HG03575 (cell line): ENCODE results near the gene NTMT1.
"Not testable (repeated sequence)": the region's sequence is repeated elsewhere in the genome, so short reads cannot be mapped to it uniquely, and the experiment has no call there.

Experiments
- ATAC-seq: cut with Tn5 transposase; IDR thresholded peaks from one replicate; pipeline ENCODE4 v1.9.1; 2021; ENCODE audit not compliant: unreplicated experiment, insufficient number of reproducible peaks, low FRiP score; ENCODE audit errors: extremely low read depth

The NTMT1 gene

GRCh38 chr9:129631674-129632129 lies 5.7 kb downstream of the NTMT1 start:
- no peak for ATAC-seq

GRCh38 chr9:129632460-129632859 lies 6.5 kb downstream of the NTMT1 start:
- no peak for ATAC-seq

- ATAC-seq = no peak
These were observed 7.2 kb downstream of the NTMT1 start for GRCh38 chr9:129633207-129633606.

- no peak for ATAC-seq
These were observed 7.9 kb downstream of the NTMT1 start for GRCh38 chr9:129633848-129634247.

- no peak for ATAC-seq
These were observed 9.4 kb downstream of the NTMT1 start for GRCh38 chr9:129635099-129636065.

- not testable (repeated sequence) for ATAC-seq
These were observed 10.4 kb downstream of the NTMT1 start for GRCh38 chr9:129636343-129636742.

GRCh38 chr9:129637102-129637501 lies 11.1 kb downstream of the NTMT1 start:
- no peak for ATAC-seq

GRCh38 chr9:129637673-129638439 lies 11.9 kb downstream of the NTMT1 start:
- ATAC-seq = no peak

- no peak for ATAC-seq
These were observed 13.2 kb downstream of the NTMT1 start for GRCh38 chr9:129639034-129639630.

GRCh38 chr9:129639756-129640085 lies 13.8 kb downstream of the NTMT1 start:
- ATAC-seq = no peak

GRCh38 chr9:129640086-129640870 lies 14.3 kb downstream of the NTMT1 start:
- ATAC-seq = no peak

- no peak for ATAC-seq
These were observed 15.1 kb downstream of the NTMT1 start for GRCh38 chr9:129640871-129641749.

- ATAC-seq = peak; percentile 62
These were observed 16.0 kb downstream of the NTMT1 start, which contains the start of gene ASB6 for GRCh38 chr9:129641750-129642585. ASB6 (minus strand) TSS chr9:129642151; CDS start chr9:129641999, 152 bp downstream.

- no peak for ATAC-seq
These were observed 17.7 kb downstream of the NTMT1 start for GRCh38 chr9:129643706-129644105.

- ATAC-seq = no peak
These were observed 18.4 kb downstream of the NTMT1 start for GRCh38 chr9:129644365-129644764.

GRCh38 chr9:129644902-129645301 lies 18.9 kb downstream of the NTMT1 start:
- no peak for ATAC-seq

- no peak for ATAC-seq
These were observed 20.3 kb downstream of the NTMT1 start for GRCh38 chr9:129646252-129646651.
